ENCODE measurements around the gene FOXO3. TPM values are rescaled to one million over a fixed set of nuclear protein-coding genes. Genes with fewer than 3 reads are reported as not detected.

FOXO3 gene
- total RNA-seq, 1 experiment from 2014 or later, result 22.1 TPM

DNA sequence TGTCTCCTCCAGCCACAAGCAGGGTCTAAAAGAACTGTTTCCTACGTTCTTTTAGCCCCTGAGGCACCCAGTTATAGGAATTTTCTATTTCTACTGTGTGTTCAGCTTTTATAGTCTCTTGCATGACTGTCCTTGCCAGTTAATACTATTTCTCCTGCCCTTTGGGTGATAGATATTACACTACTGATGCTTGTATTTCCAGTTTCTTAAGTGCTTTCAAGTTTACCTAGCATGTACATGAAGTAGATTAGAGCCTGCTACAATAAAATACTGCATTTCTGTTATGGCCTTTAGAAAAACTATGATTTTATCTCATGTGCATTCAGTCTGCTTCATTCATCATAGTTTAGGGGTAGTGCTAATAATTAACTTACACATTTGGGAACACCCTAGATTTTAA lies 89.6 kb downstream of the FOXO3 start:
- peaks cover 2% of the 10 kb centered on the region; the same call in 1 of the 2 replicates for H3K79me2 ChIP-seq (ENCODE audit: insufficient read depth, low read length)
- H2BK15ac ChIP-seq (ENCODE audit: low read depth, low read length), result no peak overlapping the region
- no peak overlapping the region for H2BK120ac ChIP-seq (ENCODE audit: low read depth, low read length, poor library complexity, severe bottlenecking)
- H2AFZ ChIP-seq (ENCODE audit: low read length), result no peak overlapping the region
- H3K9me3 ChIP-seq (ENCODE audit: control insufficient read depth, low read depth, low read length), result no peaks in the 10 kb centered on the region
- Mint-ChIP-seq H3K36me3 (ENCODE audit: insufficient read depth in 1 of 3, low read depth in 3 of 3) (no peaks in the 10 kb centered on the region; a peak in 1 of 7 replicates), H3K4me3 (no peak overlapping the region), H3K27me3 (ENCODE audit: low read depth) (no peaks in the 10 kb centered on the region), H3K9me3 (no peaks in the 10 kb centered on the region), H3K27ac (no peak overlapping the region), H3K4me1 (peaks cover 35 to 38% of the 10 kb centered on the region in 2 experiments)
- no peak overlapping the region for H2BK5ac ChIP-seq (ENCODE audit: insufficient read length, low read length)
- no peak overlapping the region for H3K18ac ChIP-seq (ENCODE audit: insufficient read length, low read depth, low read length)
- H3K4ac ChIP-seq (ENCODE audit: low read depth, low read length), result no peak overlapping the region
- H3K14ac ChIP-seq (ENCODE audit: insufficient read depth, low read length), result no peak overlapping the region
- no peak overlapping the region for H2BK12ac ChIP-seq (ENCODE audit: insufficient read length, low read depth, low read length)
- no peak overlapping the region for H3K9ac ChIP-seq (ENCODE audit: extremely low read depth, insufficient read length, low read length)
- no peak overlapping the region for H2BK20ac ChIP-seq (ENCODE audit: low read depth, low read length, poor library complexity, severe bottlenecking)
- no peaks in the 10 kb centered on the region for H3K27me3 ChIP-seq (ENCODE audit: insufficient read depth, low read length)
- no peak overlapping the region for H4K5ac ChIP-seq (ENCODE audit: insufficient read length, low read depth, low read length)
- no peaks in the 10 kb centered on the region for H3K23me2 ChIP-seq (ENCODE audit: insufficient read length, low read depth, low read length, poor library complexity, severe bottlenecking)
- TF ChIP-seq, protein P1, sequence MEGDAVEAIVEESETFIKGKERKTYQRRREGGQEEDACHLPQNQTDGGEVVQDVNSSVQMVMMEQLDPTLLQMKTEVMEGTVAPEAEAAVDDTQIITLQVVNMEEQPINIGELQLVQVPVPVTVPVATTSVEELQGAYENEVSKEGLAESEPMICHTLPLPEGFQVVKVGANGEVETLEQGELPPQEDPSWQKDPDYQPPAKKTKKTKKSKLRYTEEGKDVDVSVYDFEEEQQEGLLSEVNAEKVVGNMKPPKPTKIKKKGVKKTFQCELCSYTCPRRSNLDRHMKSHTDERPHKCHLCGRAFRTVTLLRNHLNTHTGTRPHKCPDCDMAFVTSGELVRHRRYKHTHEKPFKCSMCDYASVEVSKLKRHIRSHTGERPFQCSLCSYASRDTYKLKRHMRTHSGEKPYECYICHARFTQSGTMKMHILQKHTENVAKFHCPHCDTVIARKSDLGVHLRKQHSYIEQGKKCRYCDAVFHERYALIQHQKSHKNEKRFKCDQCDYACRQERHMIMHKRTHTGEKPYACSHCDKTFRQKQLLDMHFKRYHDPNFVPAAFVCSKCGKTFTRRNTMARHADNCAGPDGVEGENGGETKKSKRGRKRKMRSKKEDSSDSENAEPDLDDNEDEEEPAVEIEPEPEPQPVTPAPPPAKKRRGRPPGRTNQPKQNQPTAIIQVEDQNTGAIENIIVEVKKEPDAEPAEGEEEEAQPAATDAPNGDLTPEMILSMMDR (conservative IDR thresholded peaks at IDR 0.05), result no peak
- H3K23ac ChIP-seq (ENCODE audit: insufficient read length, low read depth, low read length), result no peak overlapping the region
- WGBS (ENCODE audit: extremely low coverage, insufficient read length, low lambda C conversion rate), result no CpG with 5 or more reads among the region's 1 CpG
- H3K79me1 ChIP-seq (ENCODE audit: insufficient read depth, low read depth, low read length, poor library complexity, severe bottlenecking), result no peaks in the 10 kb centered on the region
- H4K20me1 ChIP-seq (ENCODE audit: control insufficient read depth, insufficient read depth, insufficient read length), result no peaks in the 10 kb centered on the region
- H4K8ac ChIP-seq (replicated peaks; ENCODE audit: insufficient read length, low read depth, low read length), result no peak overlapping the region
- no peak overlapping the region for H2AK5ac ChIP-seq (ENCODE audit: insufficient read length, low read length)
- H3K4me1 ChIP-seq (ENCODE audit: insufficient read depth, low read length), result no peaks in the 10 kb centered on the region; the same call in 1 of the 2 replicates
- no peak overlapping the region for H3K4me2 ChIP-seq (ENCODE audit: insufficient read depth, insufficient read length, low read length)
- H4K91ac ChIP-seq (ENCODE audit: insufficient read length, low read depth, low read length), result no peak overlapping the region
- no peak overlapping the region for H3K27ac ChIP-seq (ENCODE audit: insufficient read length, low read depth, low read length)
- no peak for DNase-seq
- H3T11ph ChIP-seq (ENCODE audit: low read length), result no peak overlapping the region
- no peak overlapping the region for H3K56ac ChIP-seq (ENCODE audit: insufficient read length, low read depth, low read length)
